AG20443 (cell line): ENCODE data around the gene PTPN21.
A peak's percentile ranks its signal among the peaks of the same experiment; 100 is the strongest.

Experiments used
- DNase-seq: peaks from one replicate; pipeline ENCODE4 v3.0.0; 2012; ENCODE audit warnings: low spot score, mixed read lengths

Gene PTPN21

GRCh38 chr14:88554457-88555286 is at the start of gene PTPN21:
Gene PTPN21 (minus strand): TSS chr14:88555007. CDS start chr14:88550417, 4,590 bp downstream.
- DNase-seq = peak; percentile 95

- DNase-seq = no peak
Observed at GRCh38 chr14:88604212-88604611, 49.4 kb upstream of the PTPN21 start.

DNA sequence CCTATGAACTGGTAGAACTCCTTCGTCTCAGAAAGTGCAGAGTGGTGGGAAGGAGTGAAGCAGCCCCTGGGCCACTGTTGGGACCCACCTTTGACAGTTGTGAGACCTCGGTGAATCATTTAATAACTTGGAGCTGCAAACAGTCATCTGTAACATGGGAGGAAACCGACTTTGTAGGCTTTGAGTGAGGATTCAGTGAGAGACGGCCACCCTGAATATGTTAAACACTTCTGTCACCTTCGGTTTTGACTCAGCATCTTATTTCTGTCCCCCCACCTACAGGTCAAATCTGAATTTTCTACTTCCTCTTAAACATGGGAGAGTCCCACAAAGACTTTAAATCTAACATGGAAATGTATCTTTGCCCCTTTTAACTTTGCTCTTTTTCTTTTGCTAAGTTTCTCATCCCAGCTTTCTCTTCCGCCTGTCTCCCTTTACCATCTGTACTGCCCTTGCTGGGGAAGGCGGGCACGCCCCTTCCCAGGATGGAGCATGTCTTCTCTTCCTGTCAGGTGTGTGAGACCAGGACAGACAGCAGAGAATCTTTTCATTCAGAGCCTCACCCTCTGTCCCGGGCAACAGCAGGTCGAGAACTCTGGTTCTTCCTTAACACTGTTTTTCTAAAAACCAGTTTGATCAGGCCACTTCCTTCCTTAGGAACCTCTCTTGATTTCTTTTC is 45.1 kb upstream of the PTPN21 start:
- no peak for DNase-seq

- DNase-seq = no peak
Observed at GRCh38 chr14:88599326-88599725, 44.5 kb upstream of the PTPN21 start.

- DNase-seq = no peak
Observed at GRCh38 chr14:88598097-88598675, 43.4 kb upstream of the PTPN21 start.

- DNase-seq = no peak
Observed at GRCh38 chr14:88597601-88598000, 42.8 kb upstream of the PTPN21 start.

- no peak for DNase-seq
Observed at GRCh38 chr14:88597038-88597437, 42.2 kb upstream of the PTPN21 start.

- no peak for DNase-seq
Observed at GRCh38 chr14:88592031-88592430, 37.2 kb upstream of the PTPN21 start.

DNA sequence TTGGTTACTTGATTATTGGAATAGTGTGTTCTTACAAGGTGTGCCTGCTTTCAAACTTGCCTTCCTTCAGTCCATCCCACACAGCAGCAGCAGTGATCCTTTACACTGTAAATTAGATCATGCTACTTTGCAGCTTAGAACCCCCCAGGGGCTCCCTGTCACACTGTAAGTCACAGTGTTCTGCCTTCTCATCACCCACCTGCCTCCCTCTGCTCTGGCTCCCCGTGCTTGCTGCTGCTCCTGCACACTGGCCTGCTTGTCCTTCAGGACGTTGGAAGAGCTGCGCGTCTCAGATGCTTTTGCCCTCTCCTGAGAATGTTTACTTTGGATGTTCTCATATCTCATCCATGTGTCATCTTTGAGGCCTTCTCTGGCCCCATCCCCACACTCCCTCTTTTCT is 35.4 kb upstream of the PTPN21 start:
- DNase-seq = no peak

GRCh38 chr14:88588081-88588480 is 33.3 kb upstream of the PTPN21 start:
- DNase-seq = no peak

GRCh38 chr14:88584451-88584850 is 29.6 kb upstream of the PTPN21 start:
- DNase-seq = no peak

- no peak for DNase-seq
Observed at GRCh38 chr14:88576222-88576621, 21.4 kb upstream of the PTPN21 start.

DNA sequence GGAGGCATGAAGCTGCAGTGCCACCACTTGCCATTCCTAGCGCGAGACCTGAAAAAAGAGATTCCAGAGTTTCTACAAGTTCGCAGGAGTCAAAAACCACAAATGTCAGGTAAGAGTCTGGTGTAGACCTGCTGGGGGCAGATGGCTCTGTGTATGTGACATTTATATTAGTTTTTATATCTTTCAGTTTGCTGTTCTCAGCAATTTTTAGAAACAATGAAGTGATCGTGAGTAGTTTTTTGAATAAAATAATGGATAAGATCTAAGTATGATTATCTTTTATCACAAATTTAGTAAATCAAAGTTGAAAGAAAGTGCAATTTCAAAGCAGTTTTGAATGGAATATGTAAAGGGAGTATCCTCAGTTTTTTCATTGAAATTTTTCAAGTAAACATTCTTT is 17.3 kb upstream of the PTPN21 start:
- no peak for DNase-seq

DNA sequence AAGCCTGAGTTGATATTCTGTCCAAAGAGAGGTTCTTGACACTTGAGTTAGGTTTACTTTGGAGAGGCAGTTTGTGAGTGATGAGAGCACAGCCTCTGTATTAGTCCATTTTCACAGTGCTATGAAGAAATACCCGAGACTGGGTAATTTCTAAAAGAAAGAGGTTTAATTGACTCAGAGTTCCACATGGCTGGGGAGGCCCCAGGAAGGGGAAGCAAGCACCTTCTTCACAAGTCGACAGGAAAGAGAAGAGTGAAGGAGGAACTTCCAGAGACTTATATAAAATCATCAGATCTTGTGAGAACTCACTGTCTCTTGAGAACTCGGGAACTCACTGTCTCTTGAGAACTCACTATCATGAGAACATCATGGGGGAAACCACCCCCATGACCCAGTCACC is 13.4 kb upstream of the PTPN21 start:
- no peak for DNase-seq

- no peak for DNase-seq
Observed at GRCh38 chr14:88565427-88565826, 10.6 kb upstream of the PTPN21 start.

DNA sequence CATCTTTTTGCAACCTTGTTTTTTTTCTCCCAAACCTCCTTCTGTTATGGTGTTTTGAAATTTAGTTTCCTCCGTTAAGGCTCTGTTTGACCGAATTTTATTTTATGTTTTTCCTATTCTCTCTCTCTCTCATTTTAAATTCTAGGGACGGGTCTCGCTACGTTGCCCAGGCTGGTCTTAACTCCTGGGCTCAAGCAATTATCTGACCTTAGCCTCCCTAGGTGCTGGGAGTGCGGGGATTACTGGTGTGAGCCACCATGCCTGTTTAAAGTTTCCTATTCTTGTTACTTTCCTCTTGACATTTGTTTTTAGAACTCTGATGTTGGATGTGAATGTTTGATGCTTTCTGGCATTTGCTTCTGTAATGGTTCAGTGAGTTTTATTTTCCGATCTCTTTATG is 9.0 kb upstream of the PTPN21 start:
- DNase-seq = no peak

DNA sequence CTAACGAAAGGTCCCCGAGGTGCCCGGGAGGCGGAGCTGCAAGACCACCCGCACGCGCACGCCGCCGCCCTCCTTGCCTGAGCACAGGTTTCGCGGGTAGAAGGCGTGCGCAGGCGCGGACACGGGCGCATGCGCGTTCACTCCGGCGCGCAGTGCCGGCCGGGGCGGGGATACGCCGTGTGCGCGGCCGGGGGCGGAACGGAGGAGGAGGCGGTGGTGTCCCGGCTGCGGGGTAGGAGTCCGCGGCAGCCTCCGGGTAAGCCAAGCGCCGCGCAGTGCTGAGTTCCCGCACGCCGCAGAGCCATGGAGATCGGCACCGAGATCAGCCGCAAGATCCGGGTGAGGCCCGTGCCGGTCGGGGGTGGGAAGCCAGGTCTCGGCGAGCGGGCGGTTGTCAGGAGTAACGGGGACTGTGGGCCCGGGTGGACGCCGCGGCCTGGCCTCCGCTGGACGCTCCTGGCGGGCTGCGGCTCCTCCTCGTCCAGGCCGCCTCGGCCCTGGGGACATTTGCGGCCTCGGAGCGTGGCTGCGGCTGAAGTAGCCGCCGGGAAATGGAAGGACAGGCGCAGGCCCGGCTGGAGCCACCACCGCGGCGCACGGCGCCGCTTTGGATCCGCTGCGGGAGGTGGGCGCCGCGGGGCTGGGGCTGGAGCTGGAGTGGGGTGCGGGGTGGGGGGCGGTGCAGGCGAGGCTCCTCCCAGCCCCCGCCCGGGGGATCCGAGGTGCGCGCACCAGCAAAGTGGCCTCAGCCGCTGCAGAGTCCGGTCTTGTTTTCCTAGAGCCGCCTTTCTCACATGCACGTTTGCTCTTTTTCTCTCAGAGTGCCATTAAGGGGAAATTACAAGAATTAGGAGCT is 8.3 kb upstream of the PTPN21 start, which contains the start of gene ZC3H14:
Gene ZC3H14, plus strand, starts transcription at position 207 of the 856 bp plus-strand sequence. Its CDS starts 97 bp downstream, at position 304.
- peak; percentile 98 for DNase-seq

DNA sequence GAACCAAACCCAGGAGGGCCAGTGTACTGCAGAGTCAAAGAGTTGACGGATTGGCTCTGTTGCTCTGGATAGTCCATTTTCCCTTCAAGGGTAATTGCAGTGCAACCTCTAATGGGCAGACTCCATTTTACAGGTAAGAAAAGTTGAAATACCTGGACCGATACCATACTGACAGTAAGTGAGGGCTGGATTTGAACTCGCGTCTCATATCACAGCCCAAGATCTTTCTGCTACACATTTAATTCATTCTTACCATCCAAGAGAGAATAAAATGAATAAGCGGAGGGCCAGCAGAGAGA is 7.7 kb upstream of the PTPN21 start:
- DNase-seq = peak; percentile 7

DNA sequence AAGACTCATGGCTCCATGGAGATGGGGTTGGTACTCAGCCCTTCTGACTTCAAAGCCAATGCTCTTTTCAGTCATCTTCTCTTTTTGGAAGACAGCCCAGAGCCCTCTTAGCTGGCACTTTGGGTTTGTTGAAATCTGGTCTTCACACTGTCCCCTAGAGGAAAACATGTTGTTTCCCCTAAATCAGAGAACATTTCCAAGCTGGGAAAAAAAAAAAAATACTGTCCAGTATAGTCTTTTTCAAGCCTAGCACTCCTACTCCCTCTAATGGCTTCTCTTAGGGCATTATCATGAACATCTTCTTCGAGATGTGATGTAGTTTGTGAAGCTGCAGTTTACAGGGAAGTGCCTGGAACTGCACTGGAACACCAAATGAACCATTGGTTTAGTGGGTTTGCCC is 5.0 kb upstream of the PTPN21 start:
- peak; percentile 46 for DNase-seq

DNA sequence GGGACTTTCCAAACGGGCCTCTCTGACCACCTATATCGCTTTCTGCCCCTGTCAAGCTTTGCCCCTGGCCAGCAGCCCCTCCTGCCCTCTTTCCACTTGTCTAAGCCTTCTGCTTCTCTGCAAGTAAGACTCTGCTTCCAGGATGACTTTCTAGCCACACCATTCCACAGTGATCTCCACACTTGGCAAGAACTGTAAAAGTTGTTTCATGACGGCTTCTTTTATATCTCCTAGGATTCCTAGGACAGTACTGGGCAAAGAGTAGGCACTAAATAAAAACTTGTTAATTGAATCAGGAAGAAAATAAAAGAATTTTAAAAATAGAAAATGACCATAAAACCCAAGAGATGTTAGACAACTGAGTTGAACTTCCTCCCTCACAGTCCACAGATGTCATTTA is 1.8 kb upstream of the PTPN21 start:
- DNase-seq = peak; percentile 23

- no peak for DNase-seq
Observed at GRCh38 chr14:88553886-88554456, 836 bp downstream of the PTPN21 start.

DNA sequence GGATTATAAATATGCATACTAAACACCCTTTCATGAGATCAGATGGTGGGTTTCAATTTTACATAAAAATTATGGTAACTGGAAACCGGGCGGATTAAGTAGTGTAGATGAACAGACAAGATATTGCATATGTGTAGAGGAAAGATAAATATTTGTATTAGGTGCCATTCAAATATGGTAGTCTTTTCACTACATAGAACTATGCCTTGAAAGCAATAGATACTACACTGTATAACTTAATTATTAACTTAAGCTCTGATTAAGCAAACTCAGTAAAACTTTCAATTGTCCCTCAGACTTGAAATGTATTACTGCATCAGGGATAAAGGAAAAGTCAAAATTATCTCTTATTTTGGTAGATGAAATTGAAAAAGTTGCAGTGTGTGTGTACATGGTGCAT is 1.9 kb downstream of the PTPN21 start:
- no peak for DNase-seq
